PC-9 (cell line): ENCODE measurements around the gene FILIP1. TPM values are rescaled to one million over a fixed set of nuclear protein-coding genes. Genes with fewer than 3 reads are reported as not detected.

Experiments
- BruUV-seq: library from RNA; stranded (reverse); fragments of 400-500 nt; replicated peaks from 2 replicates; lab custom pipeline; 2021; lab: Mats Ljungman, UMichigan
- CTCF ChIA-PET: fragments of 300-600 bp; sonication (Branson Sonifier 250); formaldehyde crosslinking; loops from one replicate; lab custom pipeline; 2022; ENCODE audit warnings: antibody characterized with exemption; lab: Charles Lee
- POLR2A ChIA-PET: fragments of 300-600 bp; sonication (Branson Sonifier 250); formaldehyde crosslinking; loops from one replicate; lab custom pipeline; 2022; ENCODE audit warnings: antibody characterized with exemption; ENCODE audit not compliant: unreplicated experiment; lab: Charles Lee
- DNase-seq, 2 experiments: peaks; one replicate each; pipeline versions ENCODE4 v3.0.0 to v3.0.0-alpha.2; 2015 to 2022; ENCODE audit warnings: mixed read lengths in 1 of 2
- H2AFZ ChIP-seq: fragments of 200-600 bp; sonication (generic); 2 replicates; pipeline ENCODE4 v1.8.1; 2017; ENCODE audit warnings: antibody characterized with exemption
- H3F3A ChIP-seq: fragments of 200-600 bp; sonication (generic); 2 replicates; pipeline ENCODE4 v1.8.1; 2017; ENCODE audit warnings: antibody characterized with exemption, mild to moderate bottlenecking, low read depth; ENCODE audit not compliant: insufficient read depth
- H3K27ac ChIP-seq: fragments of 200-600 bp; sonication (generic); 2 replicates; pipeline ENCODE4 v1.6.1; 2016; ENCODE audit warnings: mixed run types
- H3K27me3 ChIP-seq: fragments of 200-600 bp; sonication (generic); 2 replicates; pipeline ENCODE4 v1.6.1; 2016; ENCODE audit warnings: low read depth, mixed run types; ENCODE audit not compliant: insufficient read depth
- H3K36me3 ChIP-seq: fragments of 200-600 bp; sonication (generic); 2 replicates; pipeline ENCODE4 v1.6.1; 2016; ENCODE audit warnings: low read depth, mixed run types
- H3K4me1 ChIP-seq: fragments of 200-600 bp; sonication (generic); replicated peaks from 2 replicates; pipeline ENCODE4 v1.6.1; 2016; ENCODE audit warnings: mixed run types; ENCODE audit not compliant: insufficient read depth
- H3K4me2 ChIP-seq: fragments of 200-600 bp; sonication (generic); 2 replicates; pipeline ENCODE4 v1.6.1; 2017; ENCODE audit warnings: mixed run types
- H3K4me3 ChIP-seq: fragments of 200-600 bp; sonication (generic); 2 replicates; pipeline ENCODE4 v1.6.1; 2016; ENCODE audit warnings: mixed run types
- H3K79me2 ChIP-seq: fragments of 200-600 bp; sonication (generic); 2 replicates; pipeline ENCODE4 v1.6.1; 2017; ENCODE audit warnings: low read depth, mixed run types
- H3K9me2 ChIP-seq: fragments of 200-600 bp; sonication (generic); 2 replicates; pipeline ENCODE4 v1.8.1; 2017; ENCODE audit warnings: mild to moderate bottlenecking; ENCODE audit not compliant: insufficient read depth
- H3K9me3 ChIP-seq: fragments of 200-600 bp; sonication (generic); 2 replicates; pipeline ENCODE4 v1.8.1; 2016; ENCODE audit warnings: low read depth; ENCODE audit not compliant: insufficient read depth
- H4K20me1 ChIP-seq: fragments of 200-600 bp; sonication (generic); 2 replicates; pipeline ENCODE4 v1.8.1; 2017; ENCODE audit not compliant: insufficient read depth
- EZH2 ChIP-seq: fragments of 200-600 bp; sonication (generic); IDR thresholded peaks from 2 replicates; pipeline ENCODE4 v1.8.0; 2017; ENCODE audit warnings: antibody characterized with exemption, low read depth
- intact Hi-C: fragments of 100-400 bp; cut with micrococcal nuclease; formaldehyde crosslinking; loops from one replicate; pipeline ENCODE4 v1.10.0; 2022; ENCODE audit not compliant: unreplicated experiment
- total RNA-seq: library from RNA; stranded (reverse); gene quantifications from 2 replicates; pipeline ENCODE4 v1.2.3, GENCODE V29; 2021
- TF ChIP-seq, protein P1 (sequence below): fragments of 200-600 bp; sonication (generic); conservative IDR thresholded peaks from 2 replicates; pipeline ENCODE4 v1.6.1; 2017; ENCODE audit warnings: mixed run types, antibody characterized with exemption, mild to moderate bottlenecking, moderate library complexity

Gene FILIP1
- total RNA-seq, 1 experiment from 2014 or later = 0.15 TPM

DNA sequence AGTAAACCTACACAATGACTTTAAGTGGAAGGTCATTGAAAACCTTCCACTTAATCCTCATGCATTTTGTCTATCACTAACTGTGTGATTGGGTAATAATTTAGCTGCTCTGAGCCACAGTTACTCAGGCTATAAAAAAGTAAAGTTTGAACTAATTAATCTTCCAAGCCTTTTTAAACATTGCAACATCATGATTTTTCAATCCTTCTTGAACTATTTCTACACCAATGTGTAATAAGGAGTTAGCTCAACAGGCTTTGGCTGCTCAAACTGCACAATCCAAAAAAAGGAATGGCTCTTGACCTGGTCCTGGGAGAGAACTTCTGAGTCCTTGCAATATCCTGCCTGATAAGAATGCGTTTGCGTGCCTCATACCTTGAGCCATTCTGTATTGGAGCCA is 34.8 kb upstream of the FILIP1 start:
- Histone ChIP-seq H3K9me3 (no peaks in the 10 kb centered on the region), H3K4me3 (no peak overlapping the region), H3K9me2 (no peaks in the 10 kb centered on the region), H3K27ac (no peak overlapping the region), H3K79me2 (no peaks in the 10 kb centered on the region), H3K27me3 (no peaks in the 10 kb centered on the region), H3K36me3 (no peaks in the 10 kb centered on the region), H3F3A (peaks cover 3% of the 10 kb centered on the region; the same call in 1 of the 2 replicates), H4K20me1 (no peaks in the 10 kb centered on the region), H2AFZ (no peak overlapping the region), H3K4me1 (peaks cover 22% of the 10 kb centered on the region), H3K4me2 (no peak overlapping the region)
- ChIA-PET CTCF (interaction anchor here (1.1 kb wide), 1 partner anchor 231 kb away, joined by 3 read pairs; no protein-coding TSS in a partner anchor), POLR2A (no interaction called here)
- no TSS peak for BruUV-seq
- TF ChIP-seq, protein P1, sequence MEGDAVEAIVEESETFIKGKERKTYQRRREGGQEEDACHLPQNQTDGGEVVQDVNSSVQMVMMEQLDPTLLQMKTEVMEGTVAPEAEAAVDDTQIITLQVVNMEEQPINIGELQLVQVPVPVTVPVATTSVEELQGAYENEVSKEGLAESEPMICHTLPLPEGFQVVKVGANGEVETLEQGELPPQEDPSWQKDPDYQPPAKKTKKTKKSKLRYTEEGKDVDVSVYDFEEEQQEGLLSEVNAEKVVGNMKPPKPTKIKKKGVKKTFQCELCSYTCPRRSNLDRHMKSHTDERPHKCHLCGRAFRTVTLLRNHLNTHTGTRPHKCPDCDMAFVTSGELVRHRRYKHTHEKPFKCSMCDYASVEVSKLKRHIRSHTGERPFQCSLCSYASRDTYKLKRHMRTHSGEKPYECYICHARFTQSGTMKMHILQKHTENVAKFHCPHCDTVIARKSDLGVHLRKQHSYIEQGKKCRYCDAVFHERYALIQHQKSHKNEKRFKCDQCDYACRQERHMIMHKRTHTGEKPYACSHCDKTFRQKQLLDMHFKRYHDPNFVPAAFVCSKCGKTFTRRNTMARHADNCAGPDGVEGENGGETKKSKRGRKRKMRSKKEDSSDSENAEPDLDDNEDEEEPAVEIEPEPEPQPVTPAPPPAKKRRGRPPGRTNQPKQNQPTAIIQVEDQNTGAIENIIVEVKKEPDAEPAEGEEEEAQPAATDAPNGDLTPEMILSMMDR = no peak
- intact Hi-C loops = loop anchor here (10.0 kb wide), 1 partner anchor 424 kb away; no protein-coding TSS in a partner anchor
- DNase-seq = peak in 1 of 2 experiments; percentile 59

DNA sequence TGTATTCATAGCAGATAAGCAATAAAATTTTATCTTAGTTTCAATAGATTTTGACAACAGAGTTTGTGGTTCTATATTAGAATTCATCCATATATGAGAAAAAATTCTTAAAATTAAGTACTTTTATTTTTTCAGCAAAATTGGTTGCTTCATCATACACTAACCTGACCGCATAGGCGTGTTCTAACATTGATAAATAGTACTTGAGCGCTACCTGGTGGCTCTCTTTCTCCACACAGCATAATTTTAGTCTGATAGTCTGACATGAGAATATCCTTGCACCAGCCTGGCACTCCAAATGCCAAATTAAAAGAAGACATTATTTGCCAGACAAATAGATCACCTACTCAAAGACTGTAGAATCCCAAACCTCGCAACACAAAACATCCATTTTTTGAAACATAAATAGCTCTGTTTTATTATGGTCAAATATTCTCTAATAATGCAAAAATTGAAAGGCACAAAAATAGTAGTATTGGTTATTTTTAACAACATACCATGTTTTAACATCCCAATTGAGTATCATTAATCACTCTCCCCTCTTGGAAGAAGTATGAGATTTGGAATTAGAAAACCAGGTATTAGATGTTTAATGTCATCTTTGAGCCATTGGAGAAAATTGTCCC is 33.0 kb upstream of the FILIP1 start:
- no peaks in the 10 kb centered on the region for H3K9me3 ChIP-seq
- no peaks in the 10 kb centered on the region for H3K79me2 ChIP-seq
- no peaks in the 10 kb centered on the region for H3K36me3 ChIP-seq
- no peak overlapping the region for H3K4me2 ChIP-seq
- no peak overlapping the region for H3K4me3 ChIP-seq
- no peaks in the 10 kb centered on the region for H3K9me2 ChIP-seq
- ChIA-PET POLR2A (no interaction called here), CTCF (interaction anchor here (0.6 kb wide), 2 partner anchors 158 to 924 kb away, joined by 3 read pairs; no protein-coding TSS in a partner anchor)
- intact Hi-C loops = loop anchor here (1.0 to 10.0 kb wide), 5 partner anchors 158 to 422 kb away; no protein-coding TSS in a partner anchor
- no peaks in the 10 kb centered on the region for H3K27me3 ChIP-seq
- H2AFZ ChIP-seq = no peak overlapping the region
- peaks cover 12% of the 10 kb centered on the region for H3K4me1 ChIP-seq
- TF ChIP-seq, protein P1 = peak; percentile 83
- TF ChIP-seq EZH2 = no peak
- peak; percentile 50 to 67 for DNase-seq
- H3K27ac ChIP-seq = no peak overlapping the region
- H4K20me1 ChIP-seq = no peaks in the 10 kb centered on the region
- peaks cover 3% of the 10 kb centered on the region; the same call in 1 of the 2 replicates for H3F3A ChIP-seq
- BruUV-seq = no TSS peak

DNA sequence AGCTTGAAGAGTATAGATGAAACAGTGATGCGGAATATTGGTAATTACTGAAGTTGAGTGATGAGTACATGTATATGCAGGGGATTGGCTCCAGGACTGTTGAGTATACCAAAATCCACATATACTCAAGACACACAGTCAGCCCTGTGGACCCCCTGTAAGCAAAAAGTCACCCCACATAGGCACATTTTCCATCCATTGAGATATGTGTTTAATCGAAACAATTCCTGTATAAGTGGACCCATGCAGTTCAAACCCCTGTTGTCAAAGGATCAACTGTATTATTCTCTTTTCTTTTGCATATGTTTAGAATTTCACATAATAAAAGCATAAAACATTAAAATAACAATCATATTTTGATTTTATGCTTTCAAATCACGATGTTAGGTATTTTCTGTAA is 32.1 kb upstream of the FILIP1 start:
- Histone ChIP-seq H3K79me2 (no peaks in the 10 kb centered on the region), H3K27me3 (no peaks in the 10 kb centered on the region), H3K9me2 (no peaks in the 10 kb centered on the region), H3K27ac (no peak overlapping the region), H3K4me1 (peaks cover 12% of the 10 kb centered on the region), H3K36me3 (no peaks in the 10 kb centered on the region), H3F3A (peaks cover 3% of the 10 kb centered on the region; the same call in 1 of the 2 replicates), H3K4me3 (no peak overlapping the region), H4K20me1 (no peaks in the 10 kb centered on the region), H3K9me3 (no peaks in the 10 kb centered on the region), H2AFZ (no peak overlapping the region), H3K4me2 (no peak overlapping the region)
- no peak for TF ChIP-seq EZH2
- TF ChIP-seq, protein P1 = no peak
- CTCF ChIA-PET = interaction anchor here (2.1 kb wide), 1 partner anchor 228 kb away, joined by 12 read pairs; no protein-coding TSS in a partner anchor
- intact Hi-C loops = loop anchor here (1.0 to 10.0 kb wide), 6 partner anchors 77 to 421 kb away; no protein-coding TSS in a partner anchor
- POLR2A ChIA-PET = interaction anchor here (0.7 kb wide), 1 partner anchor 29 kb away, joined by 3 read pairs; no protein-coding TSS in a partner anchor
- no TSS peak for BruUV-seq
- no peak for DNase-seq
